Upper lobe of right lung (tissue), 1 donor: ENCODE data around the gene SMIM41. TPM values are rescaled to one million over a fixed set of nuclear protein-coding genes. Genes with fewer than 3 reads are reported as not detected.

Experiments used
- ATAC-seq: fragments of 200-7000 bp; cut with Tn5 transposase; one replicate; pipeline ENCODE4 v1.9.1; 2020; ENCODE audit warnings: mild to moderate bottlenecking, moderate library complexity
- DNase-seq: peaks from one replicate; pipeline ENCODE4 v3.0.0-alpha.2; 2020
- H3K27ac ChIP-seq: fragments of 200-600 bp; one replicate; pipeline ENCODE4 v1.8.0; 2022
- H3K27me3 ChIP-seq: fragments of 200-600 bp; one replicate; pipeline ENCODE4 v1.8.0; 2022; ENCODE audit warnings: mild to moderate bottlenecking
- H3K36me3 ChIP-seq: fragments of 200-600 bp; one replicate; pipeline ENCODE4 v1.8.0; 2022
- H3K4me1 ChIP-seq: fragments of 200-600 bp; one replicate; pipeline ENCODE4 v1.8.0; 2022
- H3K4me3 ChIP-seq: fragments of 200-600 bp; one replicate; pipeline ENCODE4 v1.8.0; 2022; ENCODE audit warnings: mild to moderate bottlenecking
- H3K9me3 ChIP-seq: fragments of 200-600 bp; one replicate; pipeline ENCODE4 v1.8.0; 2022
- CTCF ChIP-seq: fragments of 200-600 bp; IDR thresholded peaks from one replicate; pipeline ENCODE4 v1.8.0; 2022; ENCODE audit warnings: antibody characterized with exemption
- intact Hi-C: fragments of 100-400 bp; cut with DNase I; formaldehyde crosslinking; loops from one replicate; pipeline ENCODE4 v1.11.0; 2022
- total RNA-seq: library from RNA; stranded (reverse); fragmentation: NEBNext Ultra II Directional; extraction: Animal tissue kit (Norgen Biotek cat#: 25700); gene quantifications from one replicate; pipeline ENCODE4 v1.2.1, GENCODE V29; 2021
- donor health status: DM: no; HTN: yes; CAD: no; lungs with severe emphysema.

SMIM41 gene
- total RNA-seq, 1 donor from 2014 or later: 6.1 TPM

- TF ChIP-seq CTCF: no peak
- H3K4me3 ChIP-seq: peak overlapping the region; percentile 63
- DNase-seq: no peak
- H3K36me3 ChIP-seq: peaks cover 25% of the 10 kb centered on the region
- intact Hi-C loops: no loop called here
- peaks cover 11% of the 10 kb centered on the region for H3K4me1 ChIP-seq
- no peaks in the 10 kb centered on the region for H3K27me3 ChIP-seq
- ATAC-seq: no peak
- no peaks in the 10 kb centered on the region for H3K9me3 ChIP-seq
- H3K27ac ChIP-seq: no peak overlapping the region
These were observed 26.9 kb upstream of the SMIM41 start for GRCh38 chr12:52052468-52053186.

GRCh38 chr12:52053536-52054209 is 25.8 kb upstream of the SMIM41 start:
- Histone ChIP-seq H3K9me3 (no peaks in the 10 kb centered on the region), H3K4me1 (peaks cover 11% of the 10 kb centered on the region), H3K27me3 (no peaks in the 10 kb centered on the region), H3K4me3 (peak overlapping the region; percentile 63), H3K27ac (no peak overlapping the region), H3K36me3 (peaks cover 35% of the 10 kb centered on the region)
- ATAC-seq (no peak), DNase-seq (no peak)
- intact Hi-C loops: no loop called here
- no peak for TF ChIP-seq CTCF

- intact Hi-C loops: no loop called here
These were observed 25.2 kb upstream of the SMIM41 start for GRCh38 chr12:52054231-52054832.

GRCh38 chr12:52054833-52055730 is 24.4 kb upstream of the SMIM41 start:
- ATAC-seq: no peak
- no peak for TF ChIP-seq CTCF
- Histone ChIP-seq H3K27ac (no peak overlapping the region), H3K27me3 (no peaks in the 10 kb centered on the region), H3K4me3 (no peak overlapping the region), H3K9me3 (no peaks in the 10 kb centered on the region), H3K4me1 (peaks cover 6% of the 10 kb centered on the region), H3K36me3 (peaks cover 44% of the 10 kb centered on the region)
- intact Hi-C loops: no loop called here
- DNase-seq: no peak

More at GRCh38 chr12:52054231-52054832, 25.2 kb upstream of the SMIM41 start:
- H3K4me1 ChIP-seq: peaks cover 11% of the 10 kb centered on the region
- no peak overlapping the region for H3K27ac ChIP-seq
- DNase-seq (no peak), ATAC-seq (no peak)
- H3K4me3 ChIP-seq: no peak overlapping the region
- no peaks in the 10 kb centered on the region for H3K9me3 ChIP-seq
- no peak for TF ChIP-seq CTCF
- H3K36me3 ChIP-seq: peaks cover 42% of the 10 kb centered on the region
- H3K27me3 ChIP-seq: no peaks in the 10 kb centered on the region
